CD4-positive, alpha-beta T cell (primary cell): Measurements from ENCODE around the gene U2AF2. TPM values are rescaled to one million over a fixed set of nuclear protein-coding genes. Genes with fewer than 3 reads are reported as not detected.

Experiments
- ATAC-seq: fragments of 200-7000 bp; cut with Tn5 transposase; one replicate; pipeline ENCODE4 v1.10.0; 2022; ENCODE audit warnings: mild to moderate bottlenecking; ENCODE audit not compliant: poor library complexity
- CTCF ChIA-PET: fragments of 350-600 bp; sonication (Branson Sonifier 250); formaldehyde crosslinking; loops from one replicate; lab custom pipeline; 2021; ENCODE audit warnings: antibody characterized with exemption, inconsistent platforms; lab: Charles Lee
- POLR2A ChIA-PET: fragments of 350-600 bp; sonication (Branson Sonifier 250); formaldehyde crosslinking; loops from one replicate; lab custom pipeline; 2021; ENCODE audit warnings: antibody characterized with exemption, inconsistent platforms; lab: Charles Lee
- DNase-seq, 14 experiments: peaks; one replicate each; pipeline ENCODE4 v3.0.0-alpha.2; 2013 to 2020; ENCODE audit warnings: mixed read lengths in 2 of 14
- H3K27ac ChIP-seq, 2 donors: one replicate each; pipeline versions ENCODE4 v1.5.1 to v1.7.0; 2013; ENCODE audit warnings: low read length in 2 of 2, low read depth in 1 of 2, mild to moderate bottlenecking in 1 of 2
- H3K27me3 ChIP-seq, 2 experiments: 1 replicate in 1 of 2; 2 replicates in 1 of 2; pipeline versions ENCODE4 v1.6.1 to v1.7.0; 2013; ENCODE audit warnings: low read length in 2 of 2, control low read depth in 1 of 2, mild to moderate bottlenecking in 1 of 2, moderate library complexity in 1 of 2; ENCODE audit not compliant: insufficient read depth in 2 of 2, control insufficient read depth in 1 of 2
- H3K36me3 ChIP-seq: one replicate; pipeline ENCODE4 v1.6.1; 2013; ENCODE audit warnings: low read length, control low read depth; ENCODE audit not compliant: insufficient read depth
- H3K4me1 ChIP-seq: one replicate; pipeline ENCODE4 v1.6.1; 2013; ENCODE audit warnings: low read length, control low read depth; ENCODE audit not compliant: insufficient read depth
- H3K4me3 ChIP-seq: one replicate; pipeline ENCODE4 v1.5.1; 2013; ENCODE audit warnings: mild to moderate bottlenecking, low read length, moderate library complexity
- H3K9me3 ChIP-seq, 2 experiments: 1 replicate in 1 of 2; 2 replicates in 1 of 2; pipeline versions ENCODE4 v1.6.1 to v1.7.0; 2013; ENCODE audit warnings: low read length in 2 of 2, mild to moderate bottlenecking in 2 of 2, control low read depth in 1 of 2, moderate library complexity in 1 of 2; ENCODE audit not compliant: control insufficient read depth in 1 of 2, insufficient read depth in 1 of 2
- H3K27ac Mint-ChIP-seq: one replicate; pipeline ENCODE4 v1.8.0; 2020; ENCODE audit warnings: mixed read lengths
- H3K27me3 Mint-ChIP-seq: one replicate; pipeline ENCODE4 v1.8.0; 2021; ENCODE audit warnings: mixed read lengths
- H3K36me3 Mint-ChIP-seq: one replicate; pipeline ENCODE4 v1.8.0; 2021; ENCODE audit warnings: low read depth, mixed read lengths
- H3K4me1 Mint-ChIP-seq: one replicate; pipeline ENCODE4 v1.8.0; 2021; ENCODE audit warnings: low read depth, mixed read lengths
- H3K4me3 Mint-ChIP-seq: one replicate; pipeline ENCODE4 v1.8.0; 2020; ENCODE audit warnings: mild to moderate bottlenecking, mixed read lengths
- H3K9me3 Mint-ChIP-seq: one replicate; pipeline ENCODE4 v1.8.0; 2020; ENCODE audit warnings: mixed read lengths
- intact Hi-C, 2 experiments: fragments of 100-400 bp; cut with DNase I in 1 of 2; cut with micrococcal nuclease in 1 of 2; formaldehyde crosslinking; loops; one replicate each; pipeline versions ENCODE4 v1.15.1 to v1.9.0; 2023 to 2025; cut with DNase I, micrococcal nuclease
- total RNA-seq, 174 experiments: library from RNA in 2 of 174; stranded (reverse) in 2 of 174; gene quantifications; one replicate each; pipeline ENCODE4 v1.2.3 and lab custom pipeline; 2021 to 2026
- TF ChIP-seq, protein P1 (sequence below): fragments of 200-600 bp; IDR thresholded peaks from one replicate; pipeline ENCODE4 v1.8.0; 2022; ENCODE audit warnings: antibody characterized with exemption, mild to moderate bottlenecking

Gene U2AF2
- total RNA-seq, 2 experiments from 2014 or later, result 209 to 212 TPM

DNA sequence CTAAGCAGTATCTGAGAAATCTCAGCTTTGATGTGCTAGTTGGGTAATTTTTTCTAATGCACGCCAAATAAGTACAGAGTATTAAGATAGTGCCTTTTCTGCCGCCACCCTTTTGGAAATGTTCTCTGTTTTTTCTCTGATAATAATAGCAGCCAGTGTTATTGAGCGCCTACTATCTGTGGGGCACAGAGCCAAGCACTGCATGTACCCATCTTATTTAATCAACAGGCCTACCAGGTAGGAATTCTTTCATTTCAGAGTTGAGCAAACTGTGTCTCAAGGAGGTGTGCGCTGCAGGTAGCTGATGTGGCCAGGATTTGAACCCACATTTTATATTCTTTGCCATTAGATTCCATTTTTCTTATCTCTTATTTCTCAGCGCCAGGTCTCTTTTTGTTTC, 21.5 kb downstream of the U2AF2 start:
- no peak for DNase-seq
- Histone ChIP-seq H3K4me1 (peaks cover 63% of the 10 kb centered on the region), H3K9me3 (no peaks in the 10 kb centered on the region), H3K27ac (no peak overlapping the region), H3K27me3 (no peaks in the 10 kb centered on the region), H3K4me3 (no peak overlapping the region), H3K36me3 (peaks cover 54% of the 10 kb centered on the region)
- H3K27me3 Mint-ChIP-seq, result no peaks in the 10 kb centered on the region
- intact Hi-C loops, result loop anchor here in 1 of 2 experiments (10.0 kb wide), 1 partner anchor 638 kb away; the partner anchor contains the start of gene ZSCAN5A
- CTCF ChIA-PET, result interaction anchor here (0.9 kb wide), 1 partner anchor 27 kb away, joined by 5 read pairs; no protein-coding TSS in a partner anchor
- peaks cover 79% of the 10 kb centered on the region for H3K36me3 Mint-ChIP-seq
- no peak for ATAC-seq
- H3K4me3 Mint-ChIP-seq, result peak overlapping the region; percentile 95
- POLR2A ChIA-PET, result interaction anchor here (0.7 kb wide), 1 partner anchor 200 kb away, joined by 3 read pairs; no protein-coding TSS in a partner anchor
- H3K27ac Mint-ChIP-seq, result peak overlapping the region; percentile 90
- H3K9me3 Mint-ChIP-seq, result no peaks in the 10 kb centered on the region
- TF ChIP-seq, protein P1, sequence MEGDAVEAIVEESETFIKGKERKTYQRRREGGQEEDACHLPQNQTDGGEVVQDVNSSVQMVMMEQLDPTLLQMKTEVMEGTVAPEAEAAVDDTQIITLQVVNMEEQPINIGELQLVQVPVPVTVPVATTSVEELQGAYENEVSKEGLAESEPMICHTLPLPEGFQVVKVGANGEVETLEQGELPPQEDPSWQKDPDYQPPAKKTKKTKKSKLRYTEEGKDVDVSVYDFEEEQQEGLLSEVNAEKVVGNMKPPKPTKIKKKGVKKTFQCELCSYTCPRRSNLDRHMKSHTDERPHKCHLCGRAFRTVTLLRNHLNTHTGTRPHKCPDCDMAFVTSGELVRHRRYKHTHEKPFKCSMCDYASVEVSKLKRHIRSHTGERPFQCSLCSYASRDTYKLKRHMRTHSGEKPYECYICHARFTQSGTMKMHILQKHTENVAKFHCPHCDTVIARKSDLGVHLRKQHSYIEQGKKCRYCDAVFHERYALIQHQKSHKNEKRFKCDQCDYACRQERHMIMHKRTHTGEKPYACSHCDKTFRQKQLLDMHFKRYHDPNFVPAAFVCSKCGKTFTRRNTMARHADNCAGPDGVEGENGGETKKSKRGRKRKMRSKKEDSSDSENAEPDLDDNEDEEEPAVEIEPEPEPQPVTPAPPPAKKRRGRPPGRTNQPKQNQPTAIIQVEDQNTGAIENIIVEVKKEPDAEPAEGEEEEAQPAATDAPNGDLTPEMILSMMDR, result no peak
- H3K4me1 Mint-ChIP-seq, result peaks cover 40% of the 10 kb centered on the region

DNA sequence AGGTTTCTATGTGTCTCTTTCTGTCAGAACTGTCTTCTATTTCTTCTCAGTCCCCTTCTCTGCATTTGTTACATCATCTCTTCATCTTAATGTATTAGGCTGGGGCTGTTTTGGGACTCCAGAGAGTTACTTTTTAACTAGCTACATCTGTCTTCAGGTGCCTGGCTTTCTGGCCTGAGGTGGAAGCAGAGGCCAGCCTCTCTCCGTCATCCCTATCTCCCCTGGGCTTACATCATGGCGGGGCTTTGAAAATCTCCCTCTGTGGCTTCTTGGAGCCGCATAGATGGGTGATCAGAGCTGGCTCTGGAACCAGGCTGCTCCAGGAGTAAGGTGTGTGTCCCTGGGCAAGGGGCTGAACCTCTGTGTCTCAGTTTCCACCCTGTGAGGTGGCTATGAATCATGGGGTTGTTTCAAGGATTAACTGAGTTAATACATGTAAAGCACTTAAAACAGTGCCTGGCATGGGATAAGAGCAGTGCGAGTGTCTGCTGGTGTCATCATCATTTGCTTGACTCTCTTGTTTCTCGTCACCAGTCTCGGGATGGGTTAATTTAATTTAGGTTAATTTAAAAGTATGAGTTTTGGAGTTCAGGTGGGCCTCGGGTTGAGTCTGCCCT, 22.2 kb downstream of the U2AF2 start:
- TF ChIP-seq, protein P1, result no peak
- no peak for DNase-seq
- Histone ChIP-seq H3K27ac (no peak overlapping the region), H3K4me3 (no peak overlapping the region), H3K36me3 (peaks cover 57% of the 10 kb centered on the region), H3K27me3 (no peaks in the 10 kb centered on the region), H3K4me1 (peaks cover 63% of the 10 kb centered on the region), H3K9me3 (no peaks in the 10 kb centered on the region)
- CTCF ChIA-PET, result no interaction called here
- H3K4me3 Mint-ChIP-seq, result peak overlapping the region; percentile 95
- POLR2A ChIA-PET, result no interaction called here
- peaks cover 38% of the 10 kb centered on the region for H3K4me1 Mint-ChIP-seq
- H3K27ac Mint-ChIP-seq, result peak overlapping the region; percentile 90
- peaks cover 79% of the 10 kb centered on the region for H3K36me3 Mint-ChIP-seq
- H3K9me3 Mint-ChIP-seq, result no peaks in the 10 kb centered on the region
- no peaks in the 10 kb centered on the region for H3K27me3 Mint-ChIP-seq
- intact Hi-C loops, result loop anchor here in 1 of 2 experiments (10.0 kb wide), 1 partner anchor 638 kb away; the partner anchor contains the start of gene ZSCAN5A
- ATAC-seq, result no peak

DNA sequence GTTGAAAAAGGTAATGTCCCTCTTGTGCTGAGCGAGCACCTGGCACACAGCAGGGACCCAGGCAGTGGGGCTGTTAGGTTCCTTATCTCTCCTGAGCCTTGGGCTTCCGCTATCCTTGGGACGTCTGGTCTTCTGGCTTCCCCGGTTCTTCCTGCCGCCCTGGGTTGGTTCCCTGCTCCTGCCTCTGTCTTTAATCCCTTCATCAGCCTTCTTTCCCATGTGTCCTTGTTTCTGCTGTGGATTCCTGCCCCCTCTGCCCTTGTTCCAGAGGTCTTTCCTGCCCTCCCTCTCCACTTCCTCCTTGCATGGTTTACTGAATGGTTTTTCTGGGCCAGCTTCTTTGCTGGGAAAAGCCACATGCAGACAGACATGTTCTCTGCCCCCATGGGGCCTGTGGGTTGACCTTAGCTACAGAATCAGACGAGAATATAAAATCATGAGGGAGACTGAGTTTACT, 22.8 kb downstream of the U2AF2 start:
- intact Hi-C loops, result loop anchor here in 1 of 2 experiments (10.0 kb wide), 1 partner anchor 637 kb away; the partner anchor contains the start of gene ZSCAN5A
- H3K4me3 Mint-ChIP-seq, result peak overlapping the region; percentile 95
- CTCF ChIA-PET, result no interaction called here
- H3K9me3 ChIP-seq, result no peaks in the 10 kb centered on the region
- POLR2A ChIA-PET, result no interaction called here
- no peak for DNase-seq
- H3K27me3 ChIP-seq, result no peaks in the 10 kb centered on the region
- H3K36me3 ChIP-seq, result peaks cover 62% of the 10 kb centered on the region
- H3K36me3 Mint-ChIP-seq, result peaks cover 78% of the 10 kb centered on the region
- peak overlapping the region; percentile 90 for H3K27ac Mint-ChIP-seq
- no peaks in the 10 kb centered on the region for H3K27me3 Mint-ChIP-seq
- H3K4me1 ChIP-seq, result peaks cover 63% of the 10 kb centered on the region
- no peak for ATAC-seq
- TF ChIP-seq, protein P1, result no peak
- no peak overlapping the region for H3K27ac ChIP-seq
- no peak overlapping the region for H3K4me3 ChIP-seq
- H3K4me1 Mint-ChIP-seq, result peaks cover 38% of the 10 kb centered on the region
- no peaks in the 10 kb centered on the region for H3K9me3 Mint-ChIP-seq
